Osteoblast (primary cell): Measurements from ENCODE around the gene IGSF1. TPM values are rescaled to one million over a fixed set of nuclear protein-coding genes. Genes with fewer than 3 reads are reported as not detected.

Experiments used
- DNase-seq: peaks from one replicate; pipeline ENCODE4 v3.0.0; 2011; ENCODE audit warnings: low spot score, mixed read lengths; ENCODE audit not compliant: insufficient read length; ENCODE audit errors: missing footprints
- H2AFZ ChIP-seq: 2 replicates; pipeline ENCODE4 v1.6.0; 2011; ENCODE audit warnings: mild to moderate bottlenecking, low read length
- H3K27ac ChIP-seq: 2 replicates; pipeline ENCODE4 v1.5.1; 2011; ENCODE audit warnings: mild to moderate bottlenecking, low read depth, low read length, moderate library complexity
- H3K27me3 ChIP-seq: 2 replicates; pipeline ENCODE4 v1.6.0; 2012; ENCODE audit warnings: mild to moderate bottlenecking, control low read depth, inconsistent platforms, low read length, moderate library complexity; ENCODE audit not compliant: insufficient read depth
- H3K36me3 ChIP-seq: 2 replicates; pipeline ENCODE4 v1.5.1; 2011; ENCODE audit warnings: mild to moderate bottlenecking, low read length, control low read depth, moderate library complexity; ENCODE audit not compliant: insufficient read depth
- H3K4me1 ChIP-seq: 2 replicates; pipeline ENCODE4 v1.5.1; 2011; ENCODE audit warnings: mild to moderate bottlenecking, low read length, control low read depth, moderate library complexity; ENCODE audit not compliant: insufficient read depth
- H3K4me2 ChIP-seq: 2 replicates; pipeline ENCODE4 v1.6.0; 2011; ENCODE audit warnings: mild to moderate bottlenecking, low read length; ENCODE audit not compliant: insufficient read depth
- H3K4me3 ChIP-seq: fragments of 200-600 bp; sonication (generic); 3 replicates; pipeline ENCODE4 v1.5.1; 2012; ENCODE audit warnings: mild to moderate bottlenecking, low read length, inconsistent platforms; ENCODE audit not compliant: insufficient read depth
- H3K79me2 ChIP-seq: 2 replicates; pipeline ENCODE4 v1.6.0; 2012; ENCODE audit warnings: mild to moderate bottlenecking, low read length, control low read depth, inconsistent platforms; ENCODE audit not compliant: insufficient read depth
- H3K9me3 ChIP-seq: 2 replicates; pipeline ENCODE4 v1.5.1; 2011; ENCODE audit warnings: low read depth, low read length, control low read depth
- H4K20me1 ChIP-seq: 2 replicates; pipeline ENCODE4 v1.6.0; 2012; ENCODE audit warnings: mild to moderate bottlenecking, low read length, control low read depth; ENCODE audit not compliant: insufficient read depth
- total RNA-seq: library from RNA; depleted of rRNA; stranded (reverse); fragments of >200 nt; gene quantifications from 2 replicates; pipeline ENCODE4 v1.2.3, GENCODE V29; 2012
- TF ChIP-seq, protein P1 (sequence below): IDR thresholded peaks from 2 replicates; pipeline ENCODE4 v1.5.1; 2011; ENCODE audit warnings: mild to moderate bottlenecking, low read depth, low read length, moderate library complexity; ENCODE audit errors: extremely low read depth

The IGSF1 gene
- total RNA-seq, 1 donor: 1.1 TPM

DNA sequence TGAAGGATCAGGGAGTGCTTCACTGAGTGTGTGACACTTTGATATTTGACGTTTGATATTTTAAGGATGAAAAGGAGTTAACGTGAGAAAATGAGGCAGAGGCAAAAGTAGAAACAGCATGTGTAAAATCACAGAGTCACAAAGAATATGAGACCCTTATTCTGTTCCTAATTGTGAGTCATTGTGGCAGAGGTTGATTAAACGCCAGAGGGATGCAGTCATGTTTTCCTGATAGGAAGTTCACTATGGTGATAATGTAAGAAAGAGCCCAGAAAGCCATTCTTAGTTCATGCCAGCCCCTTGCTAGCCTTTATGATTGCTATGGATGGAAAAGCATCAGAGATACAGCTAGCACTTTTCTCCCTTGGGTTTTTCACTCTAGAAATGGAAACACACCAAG lies 33.5 kb upstream of the IGSF1 start:
- Histone ChIP-seq H3K27ac (no peak overlapping the region), H3K4me1 (no peaks in the 10 kb centered on the region), H2AFZ (no peak overlapping the region), H4K20me1 (peaks cover 3% of the 10 kb centered on the region), H3K27me3 (peaks cover 6% of the 10 kb centered on the region), H3K4me3 (no peak overlapping the region), H3K9me3 (no peaks in the 10 kb centered on the region), H3K36me3 (no peaks in the 10 kb centered on the region), H3K79me2 (no peaks in the 10 kb centered on the region), H3K4me2 (no peak overlapping the region)
- TF ChIP-seq, protein P1, sequence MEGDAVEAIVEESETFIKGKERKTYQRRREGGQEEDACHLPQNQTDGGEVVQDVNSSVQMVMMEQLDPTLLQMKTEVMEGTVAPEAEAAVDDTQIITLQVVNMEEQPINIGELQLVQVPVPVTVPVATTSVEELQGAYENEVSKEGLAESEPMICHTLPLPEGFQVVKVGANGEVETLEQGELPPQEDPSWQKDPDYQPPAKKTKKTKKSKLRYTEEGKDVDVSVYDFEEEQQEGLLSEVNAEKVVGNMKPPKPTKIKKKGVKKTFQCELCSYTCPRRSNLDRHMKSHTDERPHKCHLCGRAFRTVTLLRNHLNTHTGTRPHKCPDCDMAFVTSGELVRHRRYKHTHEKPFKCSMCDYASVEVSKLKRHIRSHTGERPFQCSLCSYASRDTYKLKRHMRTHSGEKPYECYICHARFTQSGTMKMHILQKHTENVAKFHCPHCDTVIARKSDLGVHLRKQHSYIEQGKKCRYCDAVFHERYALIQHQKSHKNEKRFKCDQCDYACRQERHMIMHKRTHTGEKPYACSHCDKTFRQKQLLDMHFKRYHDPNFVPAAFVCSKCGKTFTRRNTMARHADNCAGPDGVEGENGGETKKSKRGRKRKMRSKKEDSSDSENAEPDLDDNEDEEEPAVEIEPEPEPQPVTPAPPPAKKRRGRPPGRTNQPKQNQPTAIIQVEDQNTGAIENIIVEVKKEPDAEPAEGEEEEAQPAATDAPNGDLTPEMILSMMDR: no peak
- DNase-seq: no peak

DNA sequence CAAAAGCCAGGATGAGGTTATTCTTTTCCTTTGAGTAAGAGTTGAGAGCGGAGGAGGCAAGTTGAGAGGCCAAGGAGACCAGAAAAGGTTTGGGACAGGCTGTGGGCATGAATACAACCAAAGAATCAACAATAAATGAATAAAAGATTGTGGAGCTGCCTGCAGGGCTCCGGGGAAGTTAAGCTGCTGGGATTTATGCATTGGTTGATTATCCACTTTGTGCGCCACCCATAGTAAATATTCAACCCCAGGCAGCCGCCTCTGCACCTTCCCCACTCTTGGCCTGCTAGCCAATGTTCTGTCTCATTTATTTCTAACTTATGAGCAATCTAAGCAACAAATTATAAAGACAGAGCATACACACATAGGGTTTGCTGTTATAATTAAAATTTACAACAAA lies 28.2 kb upstream of the IGSF1 start:
- H3K79me2 ChIP-seq: no peaks in the 10 kb centered on the region
- H3K4me2 ChIP-seq: no peak overlapping the region
- no peak for DNase-seq

DNA sequence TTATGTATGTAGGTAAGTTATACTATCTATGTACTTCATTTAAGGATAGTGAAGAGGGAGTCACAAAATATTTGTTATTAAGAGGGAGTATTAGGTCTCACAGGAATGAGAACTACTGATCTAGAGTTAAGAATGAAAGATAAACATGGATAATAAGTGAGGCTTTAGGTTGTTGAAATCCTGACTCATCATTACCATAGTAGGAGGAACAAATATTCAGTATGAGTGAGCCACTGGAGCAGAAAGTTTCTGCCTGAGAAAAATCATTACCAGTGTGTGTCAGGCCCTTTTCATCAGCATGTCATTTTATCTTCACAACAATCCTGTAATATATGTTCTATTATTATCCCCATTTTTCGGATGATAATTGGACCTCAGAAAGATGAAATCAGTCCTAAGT lies 27.2 kb upstream of the IGSF1 start:
- Histone ChIP-seq H2AFZ (no peak overlapping the region), H3K9me3 (no peaks in the 10 kb centered on the region), H3K79me2 (no peaks in the 10 kb centered on the region), H3K4me3 (no peak overlapping the region), H4K20me1 (peaks cover 3% of the 10 kb centered on the region), H3K27ac (no peak overlapping the region), H3K27me3 (peaks cover 6% of the 10 kb centered on the region), H3K4me2 (no peak overlapping the region), H3K36me3 (no peaks in the 10 kb centered on the region), H3K4me1 (no peaks in the 10 kb centered on the region)
- DNase-seq: no peak
- TF ChIP-seq, protein P1: no peak

More for the DNA sequence above, 28.2 kb upstream of the IGSF1 start:
- Histone ChIP-seq H3K27me3 (peaks cover 8% of the 10 kb centered on the region), H3K36me3 (no peaks in the 10 kb centered on the region), H3K4me3 (no peak overlapping the region), H2AFZ (no peak overlapping the region), H3K27ac (no peak overlapping the region), H3K9me3 (no peaks in the 10 kb centered on the region), H4K20me1 (peaks cover 3% of the 10 kb centered on the region), H3K4me1 (no peaks in the 10 kb centered on the region)
- TF ChIP-seq, protein P1: no peak

DNA sequence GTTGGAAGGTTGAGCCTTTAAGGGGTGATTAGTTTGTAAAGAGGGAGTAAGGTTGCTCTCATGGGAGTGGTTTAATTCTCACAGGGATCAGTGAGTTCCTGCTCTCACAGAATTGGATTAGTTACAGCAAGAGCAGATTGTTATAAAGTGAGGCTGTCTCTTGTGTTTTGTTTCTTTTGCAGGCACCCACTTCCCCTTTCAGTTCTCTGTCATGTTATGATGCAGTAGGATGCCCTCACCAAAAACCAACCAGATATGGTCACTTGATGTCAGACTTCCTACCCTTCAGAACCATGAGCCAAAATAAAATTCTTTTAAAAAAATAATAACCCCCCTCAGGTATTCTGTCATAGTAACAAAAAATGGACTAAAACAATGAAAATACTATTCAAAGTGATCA lies 19.9 kb upstream of the IGSF1 start:
- H3K79me2 ChIP-seq: no peaks in the 10 kb centered on the region
- DNase-seq: no peak

More for the DNA sequence above, 19.9 kb upstream of the IGSF1 start:
- H3K4me1 ChIP-seq: no peaks in the 10 kb centered on the region
- no peak overlapping the region for H3K4me2 ChIP-seq
- H3K4me3 ChIP-seq: no peak overlapping the region
- peaks cover 2% of the 10 kb centered on the region for H3K27me3 ChIP-seq
- H3K27ac ChIP-seq: no peak overlapping the region
- H2AFZ ChIP-seq: no peak overlapping the region
- TF ChIP-seq, protein P1: no peak
- H3K9me3 ChIP-seq: no peaks in the 10 kb centered on the region
- no peaks in the 10 kb centered on the region for H4K20me1 ChIP-seq
- no peaks in the 10 kb centered on the region for H3K36me3 ChIP-seq
